ENCODE results near the gene C17orf50. TPM values are rescaled to one million over a fixed set of nuclear protein-coding genes. Genes with fewer than 3 reads are reported as not detected.

The C17orf50 gene
- total and polyA plus RNA-seq, 2 of the 13 experiments (the other 11 are each of a cell fraction or from before 2014, with no cell fraction given) = not detected

DNA sequence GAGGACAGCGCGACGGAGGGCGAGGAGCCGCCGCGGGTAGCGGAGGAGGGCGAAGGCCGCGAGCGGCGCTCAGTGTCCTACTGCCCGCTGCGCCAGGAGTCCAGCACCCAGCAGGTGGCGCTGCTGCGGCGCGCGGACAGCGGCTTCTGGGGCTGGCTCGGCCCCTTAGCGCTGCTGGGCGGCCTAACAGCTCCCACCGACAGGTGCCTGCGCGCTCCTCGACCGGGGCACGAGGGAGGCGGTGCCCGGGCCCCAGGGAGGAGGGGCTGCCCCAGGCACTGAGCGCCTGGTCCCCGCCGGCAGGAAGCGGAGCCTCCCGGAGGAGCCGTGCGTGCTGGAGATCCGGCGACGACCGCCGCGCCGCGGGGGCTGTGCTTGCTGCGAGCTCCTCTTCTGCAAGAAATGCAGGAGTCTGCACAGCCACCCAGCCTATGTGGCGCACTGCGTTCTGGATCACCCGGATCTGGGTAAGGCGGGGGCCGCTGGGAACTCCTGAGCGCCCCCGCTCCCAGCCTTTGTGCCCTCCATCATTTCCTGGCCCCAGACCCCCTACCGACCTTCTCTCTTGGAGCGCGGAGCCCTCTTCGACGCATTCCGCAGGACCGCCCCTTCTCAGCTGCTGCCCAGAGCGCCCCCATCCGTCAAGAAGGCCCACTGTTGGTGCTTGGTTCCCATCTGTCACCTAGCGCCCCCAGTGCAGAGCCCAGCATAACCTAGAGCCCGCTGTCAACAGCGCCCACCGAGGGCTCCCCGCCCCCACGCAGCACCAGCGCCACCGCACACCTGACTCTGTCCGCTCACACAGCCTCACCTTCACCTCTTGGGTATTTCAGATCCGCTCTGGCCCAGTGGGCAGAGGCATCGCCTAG lies 3.7 kb downstream of the C17orf50 start (continued):
- TF ChIP-seq, protein P1, sequence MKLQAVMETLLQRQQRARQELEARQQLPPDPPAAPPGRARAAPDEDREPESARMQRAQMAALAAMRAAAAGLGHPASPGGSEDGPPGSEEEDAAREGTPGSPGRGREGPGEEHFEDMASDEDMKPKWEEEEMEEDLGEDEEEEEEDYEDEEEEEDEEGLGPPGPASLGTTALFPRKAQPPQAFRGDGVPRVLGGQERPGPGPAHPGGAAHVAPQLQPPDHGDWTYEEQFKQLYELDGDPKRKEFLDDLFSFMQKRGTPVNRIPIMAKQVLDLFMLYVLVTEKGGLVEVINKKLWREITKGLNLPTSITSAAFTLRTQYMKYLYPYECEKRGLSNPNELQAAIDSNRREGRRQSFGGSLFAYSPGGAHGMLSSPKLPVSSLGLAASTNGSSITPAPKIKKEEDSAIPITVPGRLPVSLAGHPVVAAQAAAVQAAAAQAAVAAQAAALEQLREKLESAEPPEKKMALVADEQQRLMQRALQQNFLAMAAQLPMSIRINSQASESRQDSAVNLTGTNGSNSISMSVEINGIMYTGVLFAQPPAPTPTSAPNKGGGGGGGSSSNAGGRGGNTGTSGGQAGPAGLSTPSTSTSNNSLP (IDR thresholded peaks at IDR 0.05; ENCODE audit: low read depth, low read length) = no peak
- TF ChIP-seq ZFY (CRISPR knock-in tag; IDR thresholded peaks at IDR 0.05) (peak; percentile 88), ZNF777 (CRISPR knock-in tag; IDR thresholded peaks at IDR 0.05) (peak; percentile 98), ZBTB8A (CRISPR knock-in tag; IDR thresholded peaks at IDR 0.05; ENCODE audit: borderline replicate concordance, low read depth) (peak; percentile 59; the same call in 1 of the 2 replicates), ZNF672 (CRISPR knock-in tag; IDR thresholded peaks at IDR 0.05) (no peak), ZNF468 (CRISPR knock-in tag; IDR thresholded peaks at IDR 0.05) (no peak), CREM (IDR thresholded peaks at IDR 0.05) (no peak), CREM (CRISPR knock-in tag; IDR thresholded peaks at IDR 0.05) (no peak), PRPF4 (IDR thresholded peaks at IDR 0.05; ENCODE audit: low read depth, low read length, poor library complexity, severe bottlenecking) (no peak), RFX3 (CRISPR knock-in tag; IDR thresholded peaks at IDR 0.05) (no peak), NFE2L2 (IDR thresholded peaks at IDR 0.05; ENCODE audit: low read length) (no peak), NR2F1 (CRISPR knock-in tag; IDR thresholded peaks at IDR 0.05) (no peak), YY1 (IDR thresholded peaks at IDR 0.05; ENCODE audit: insufficient read depth, insufficient replicate concordance, low read depth, low read length) (peak; percentile 67)
- TF ChIP-seq, protein P2, sequence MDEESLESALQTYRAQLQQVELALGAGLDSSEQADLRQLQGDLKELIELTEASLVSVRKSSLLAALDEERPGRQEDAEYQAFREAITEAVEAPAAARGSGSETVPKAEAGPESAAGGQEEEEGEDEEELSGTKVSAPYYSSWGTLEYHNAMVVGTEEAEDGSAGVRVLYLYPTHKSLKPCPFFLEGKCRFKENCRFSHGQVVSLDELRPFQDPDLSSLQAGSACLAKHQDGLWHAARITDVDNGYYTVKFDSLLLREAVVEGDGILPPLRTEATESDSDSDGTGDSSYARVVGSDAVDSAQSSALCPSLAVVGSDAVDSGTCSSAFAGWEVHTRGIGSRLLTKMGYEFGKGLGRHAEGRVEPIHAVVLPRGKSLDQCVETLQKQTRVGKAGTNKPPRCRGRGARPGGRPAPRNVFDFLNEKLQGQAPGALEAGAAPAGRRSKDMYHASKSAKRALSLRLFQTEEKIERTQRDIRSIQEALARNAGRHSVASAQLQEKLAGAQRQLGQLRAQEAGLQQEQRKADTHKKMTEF (CRISPR knock-in tag; IDR thresholded peaks at IDR 0.05) = peak; percentile 86
- TF ChIP-seq, protein P3, sequence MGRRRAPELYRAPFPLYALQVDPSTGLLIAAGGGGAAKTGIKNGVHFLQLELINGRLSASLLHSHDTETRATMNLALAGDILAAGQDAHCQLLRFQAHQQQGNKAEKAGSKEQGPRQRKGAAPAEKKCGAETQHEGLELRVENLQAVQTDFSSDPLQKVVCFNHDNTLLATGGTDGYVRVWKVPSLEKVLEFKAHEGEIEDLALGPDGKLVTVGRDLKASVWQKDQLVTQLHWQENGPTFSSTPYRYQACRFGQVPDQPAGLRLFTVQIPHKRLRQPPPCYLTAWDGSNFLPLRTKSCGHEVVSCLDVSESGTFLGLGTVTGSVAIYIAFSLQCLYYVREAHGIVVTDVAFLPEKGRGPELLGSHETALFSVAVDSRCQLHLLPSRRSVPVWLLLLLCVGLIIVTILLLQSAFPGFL (CRISPR knock-in tag; IDR thresholded peaks at IDR 0.05) = 0 out of 2 replicates have a peak, but pooled peaks have one; percentile 72
- TF ChIP-seq, protein P4, sequence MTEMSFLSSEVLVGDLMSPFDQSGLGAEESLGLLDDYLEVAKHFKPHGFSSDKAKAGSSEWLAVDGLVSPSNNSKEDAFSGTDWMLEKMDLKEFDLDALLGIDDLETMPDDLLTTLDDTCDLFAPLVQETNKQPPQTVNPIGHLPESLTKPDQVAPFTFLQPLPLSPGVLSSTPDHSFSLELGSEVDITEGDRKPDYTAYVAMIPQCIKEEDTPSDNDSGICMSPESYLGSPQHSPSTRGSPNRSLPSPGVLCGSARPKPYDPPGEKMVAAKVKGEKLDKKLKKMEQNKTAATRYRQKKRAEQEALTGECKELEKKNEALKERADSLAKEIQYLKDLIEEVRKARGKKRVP (CRISPR knock-in tag; IDR thresholded peaks at IDR 0.05) = no peak; a peak in 2 of 4 replicates
- TF ChIP-seq, protein P5, sequence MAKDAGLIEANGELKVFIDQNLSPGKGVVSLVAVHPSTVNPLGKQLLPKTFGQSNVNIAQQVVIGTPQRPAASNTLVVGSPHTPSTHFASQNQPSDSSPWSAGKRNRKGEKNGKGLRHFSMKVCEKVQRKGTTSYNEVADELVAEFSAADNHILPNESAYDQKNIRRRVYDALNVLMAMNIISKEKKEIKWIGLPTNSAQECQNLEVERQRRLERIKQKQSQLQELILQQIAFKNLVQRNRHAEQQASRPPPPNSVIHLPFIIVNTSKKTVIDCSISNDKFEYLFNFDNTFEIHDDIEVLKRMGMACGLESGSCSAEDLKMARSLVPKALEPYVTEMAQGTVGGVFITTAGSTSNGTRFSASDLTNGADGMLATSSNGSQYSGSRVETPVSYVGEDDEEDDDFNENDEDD (CRISPR knock-in tag; IDR thresholded peaks at IDR 0.05; ENCODE audit: borderline replicate concordance) = peak; percentile 73; the same call in 1 of the 2 replicates
- TF ChIP-seq, protein P6, sequence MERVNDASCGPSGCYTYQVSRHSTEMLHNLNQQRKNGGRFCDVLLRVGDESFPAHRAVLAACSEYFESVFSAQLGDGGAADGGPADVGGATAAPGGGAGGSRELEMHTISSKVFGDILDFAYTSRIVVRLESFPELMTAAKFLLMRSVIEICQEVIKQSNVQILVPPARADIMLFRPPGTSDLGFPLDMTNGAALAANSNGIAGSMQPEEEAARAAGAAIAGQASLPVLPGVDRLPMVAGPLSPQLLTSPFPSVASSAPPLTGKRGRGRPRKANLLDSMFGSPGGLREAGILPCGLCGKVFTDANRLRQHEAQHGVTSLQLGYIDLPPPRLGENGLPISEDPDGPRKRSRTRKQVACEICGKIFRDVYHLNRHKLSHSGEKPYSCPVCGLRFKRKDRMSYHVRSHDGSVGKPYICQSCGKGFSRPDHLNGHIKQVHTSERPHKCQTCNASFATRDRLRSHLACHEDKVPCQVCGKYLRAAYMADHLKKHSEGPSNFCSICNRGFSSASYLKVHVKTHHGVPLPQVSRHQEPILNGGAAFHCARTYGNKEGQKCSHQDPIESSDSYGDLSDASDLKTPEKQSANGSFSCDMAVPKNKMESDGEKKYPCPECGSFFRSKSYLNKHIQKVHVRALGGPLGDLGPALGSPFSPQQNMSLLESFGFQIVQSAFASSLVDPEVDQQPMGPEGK (CRISPR knock-in tag; IDR thresholded peaks at IDR 0.05) = peak; percentile 9; the same call in 1 of the 2 replicates
- TF ChIP-seq, protein P7, sequence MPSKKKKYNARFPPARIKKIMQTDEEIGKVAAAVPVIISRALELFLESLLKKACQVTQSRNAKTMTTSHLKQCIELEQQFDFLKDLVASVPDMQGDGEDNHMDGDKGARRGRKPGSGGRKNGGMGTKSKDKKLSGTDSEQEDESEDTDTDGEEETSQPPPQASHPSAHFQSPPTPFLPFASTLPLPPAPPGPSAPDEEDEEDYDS (CRISPR knock-in tag; IDR thresholded peaks at IDR 0.05) = peak; percentile 17; the same call in 1 of the 2 replicates
